A673 (cell line): ENCODE results near the gene ZNF76. TPM values are rescaled to one million over a fixed set of nuclear protein-coding genes. Genes with fewer than 3 reads are reported as not detected.

Experiments
- BruUV-seq: library from RNA; stranded (reverse); fragments of 400-500 nt; replicated peaks from 2 replicates; lab custom pipeline; 2021; lab: Mats Ljungman, UMichigan
- CTCF ChIA-PET: fragments of 300-600 bp; sonication (Branson Sonifier 250); formaldehyde crosslinking; loops from one replicate; lab custom pipeline; 2022; ENCODE audit warnings: antibody characterized with exemption; lab: Charles Lee
- POLR2A ChIA-PET: fragments of 300-600 bp; sonication (Branson Sonifier 250); formaldehyde crosslinking; loops from one replicate; lab custom pipeline; 2022; ENCODE audit warnings: antibody characterized with exemption; ENCODE audit not compliant: low non-redundant PET; lab: Charles Lee
- DNase-seq: peaks from one replicate; pipeline ENCODE4 v3.0.0-alpha.2; 2015; ENCODE audit warnings: low spot score
- H3K27ac ChIP-seq: fragments of 200-600 bp; sonication (generic); 2 replicates; pipeline ENCODE4 v1.5.1; 2016; ENCODE audit warnings: mixed run types, low read depth, mild to moderate bottlenecking, mixed read lengths, antibody characterized with exemption, low read length; ENCODE audit not compliant: poor library complexity, severe bottlenecking
- H3K27me3 ChIP-seq: fragments of 200-600 bp; sonication (generic); replicated peaks from 2 replicates; pipeline ENCODE4 v1.6.1; 2017; ENCODE audit warnings: mixed run types, low read depth, mild to moderate bottlenecking, mixed read lengths, antibody characterized with exemption, low read length; ENCODE audit not compliant: insufficient read depth, poor library complexity
- H3K36me3 ChIP-seq: fragments of 200-600 bp; sonication (generic); 2 replicates; pipeline ENCODE4 v1.6.1; 2016; ENCODE audit warnings: mixed run types, mild to moderate bottlenecking, mixed read lengths, antibody characterized with exemption, low read length; ENCODE audit not compliant: insufficient read depth, poor library complexity, severe bottlenecking
- H3K4me1 ChIP-seq: fragments of 200-600 bp; sonication (generic); 2 replicates; pipeline ENCODE4 v1.6.1; 2017; ENCODE audit warnings: mixed run types, mild to moderate bottlenecking, mixed read lengths, antibody characterized with exemption, low read length; ENCODE audit not compliant: insufficient read depth, poor library complexity, severe bottlenecking
- H3K4me3 ChIP-seq: fragments of 200-600 bp; sonication (generic); 2 replicates; pipeline ENCODE4 v1.5.1; 2016; ENCODE audit warnings: low read depth, mixed run types, mild to moderate bottlenecking, mixed read lengths, low read length; ENCODE audit not compliant: poor library complexity, severe bottlenecking
- H3K9me3 ChIP-seq: fragments of 200-600 bp; sonication (generic); 2 replicates; pipeline ENCODE4 v1.6.1; 2016; ENCODE audit warnings: mixed run types, low read depth, mild to moderate bottlenecking, mixed read lengths, antibody characterized with exemption, low read length; ENCODE audit not compliant: poor library complexity, severe bottlenecking
- CTCF ChIP-seq: fragments of 300-800, 200-600 bp; sonication (generic); conservative IDR thresholded peaks from 2 replicates; pipeline ENCODE4 v1.5.1; 2017; ENCODE audit warnings: low read depth, mild to moderate bottlenecking, antibody characterized with exemption, low read length, moderate library complexity, mixed read lengths
- EZH2 ChIP-seq: fragments of 200-600 bp; sonication (generic); IDR thresholded peaks from 2 replicates; pipeline ENCODE4 v1.6.1; 2017; ENCODE audit warnings: borderline replicate concordance, low read depth, mild to moderate bottlenecking, mixed read lengths, antibody characterized with exemption, low read length; ENCODE audit not compliant: poor library complexity, severe bottlenecking
- intact Hi-C: fragments of 100-400 bp; cut with micrococcal nuclease; formaldehyde crosslinking; loops from one replicate; pipeline ENCODE4 v1.10.0; 2022; ENCODE audit not compliant: unreplicated experiment
- total RNA-seq: library from RNA; stranded (reverse); gene quantifications from 2 replicates; pipeline ENCODE4 v1.2.3, GENCODE V29; 2021

The ZNF76 gene
- total RNA-seq, 1 experiment from 2014 or later: 28.7 TPM

DNA sequence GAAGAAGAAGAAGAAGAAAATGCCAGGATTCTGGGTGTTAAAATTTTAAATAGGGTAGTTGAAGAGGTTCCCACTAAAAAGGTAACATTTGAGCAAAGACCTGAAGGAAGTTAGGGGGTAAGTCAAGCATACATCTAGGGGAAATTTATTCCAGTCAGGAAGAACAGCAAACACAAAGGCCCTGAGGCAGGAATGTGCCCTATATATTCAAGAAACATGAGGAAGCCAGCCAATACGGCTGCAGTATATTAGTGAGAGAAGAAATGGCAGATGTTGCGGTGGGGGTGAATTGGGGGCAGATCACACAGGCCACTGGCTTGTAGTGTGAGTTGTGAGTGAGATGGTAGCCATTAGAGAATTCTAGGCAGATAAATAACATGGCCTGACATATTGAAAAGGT, 6.0 kb downstream of the ZNF76 start:
- H3K36me3 ChIP-seq: no peaks in the 10 kb centered on the region
- intact Hi-C loops: no loop called here
- no peak overlapping the region for H3K4me3 ChIP-seq
- TF ChIP-seq CTCF: no peak
- TF ChIP-seq EZH2: no peak
- BruUV-seq: no TSS peak
- no peaks in the 10 kb centered on the region for H3K4me1 ChIP-seq
- no peak for DNase-seq
- no peak overlapping the region for H3K27ac ChIP-seq
- POLR2A ChIA-PET: no interaction called here
- CTCF ChIA-PET: no interaction called here
- H3K9me3 ChIP-seq: no peaks in the 10 kb centered on the region
- no peaks in the 10 kb centered on the region for H3K27me3 ChIP-seq

- POLR2A ChIA-PET: no interaction called here
- BruUV-seq: no TSS peak
- intact Hi-C loops: no loop called here
Measured at GRCh38 chr6:35267446-35267845, 7.9 kb downstream of the ZNF76 start.

DNA sequence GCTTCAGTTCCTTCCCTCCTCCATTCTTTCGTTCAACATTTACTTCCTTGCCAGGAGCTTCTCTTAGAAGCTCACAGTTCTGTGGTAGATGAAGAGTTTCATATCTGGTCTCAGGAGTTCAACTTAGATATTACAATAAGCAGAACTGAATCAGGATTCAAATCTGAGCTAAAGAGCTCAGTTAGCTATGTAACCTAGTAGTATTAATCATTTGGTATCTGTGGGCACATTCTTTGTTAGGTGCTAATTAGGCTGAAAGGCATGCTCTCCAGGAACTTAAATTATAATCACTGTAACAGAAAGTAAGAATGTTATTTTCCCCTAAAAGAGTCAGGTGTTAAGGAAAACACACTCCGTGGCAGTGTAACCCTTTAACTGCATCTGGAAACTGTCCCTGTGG, 8.4 kb downstream of the ZNF76 start:
- Histone ChIP-seq H3K27ac (no peak overlapping the region), H3K4me3 (no peak overlapping the region), H3K4me1 (no peaks in the 10 kb centered on the region), H3K27me3 (no peaks in the 10 kb centered on the region), H3K36me3 (no peaks in the 10 kb centered on the region), H3K9me3 (no peaks in the 10 kb centered on the region)
- intact Hi-C loops: no loop called here
- no TSS peak for BruUV-seq
- TF ChIP-seq CTCF (no peak), EZH2 (no peak)
- DNase-seq: no peak
- ChIA-PET POLR2A (no interaction called here), CTCF (no interaction called here)

More at GRCh38 chr6:35267446-35267845, 7.9 kb downstream of the ZNF76 start:
- no peaks in the 10 kb centered on the region for H3K9me3 ChIP-seq
- CTCF ChIA-PET: no interaction called here
- H3K4me3 ChIP-seq: no peak overlapping the region
- no peaks in the 10 kb centered on the region for H3K36me3 ChIP-seq
- no peak for DNase-seq
- H3K27ac ChIP-seq: no peak overlapping the region
- H3K4me1 ChIP-seq: no peaks in the 10 kb centered on the region
- H3K27me3 ChIP-seq: no peaks in the 10 kb centered on the region
- TF ChIP-seq CTCF (no peak), EZH2 (no peak)
